A673 (cell line): ENCODE results near the gene PPP1R13B. TPM values are rescaled to one million over a fixed set of nuclear protein-coding genes. Genes with fewer than 3 reads are reported as not detected.

ENCODE experiments used
- BruUV-seq: library from RNA; stranded (reverse); fragments of 400-500 nt; replicated peaks from 2 replicates; lab custom pipeline; 2021; lab: Mats Ljungman, UMichigan
- CTCF ChIA-PET: fragments of 300-600 bp; sonication (Branson Sonifier 250); formaldehyde crosslinking; loops from one replicate; lab custom pipeline; 2022; ENCODE audit warnings: antibody characterized with exemption; lab: Charles Lee
- POLR2A ChIA-PET: fragments of 300-600 bp; sonication (Branson Sonifier 250); formaldehyde crosslinking; loops from one replicate; lab custom pipeline; 2022; ENCODE audit warnings: antibody characterized with exemption; ENCODE audit not compliant: low non-redundant PET; lab: Charles Lee
- DNase-seq: peaks from one replicate; pipeline ENCODE4 v3.0.0-alpha.2; 2015; ENCODE audit warnings: low spot score
- H3K27ac ChIP-seq: fragments of 200-600 bp; sonication (generic); 2 replicates; pipeline ENCODE4 v1.5.1; 2016; ENCODE audit warnings: mixed run types, low read depth, mild to moderate bottlenecking, mixed read lengths, antibody characterized with exemption, low read length; ENCODE audit not compliant: poor library complexity, severe bottlenecking
- H3K27me3 ChIP-seq: fragments of 200-600 bp; sonication (generic); replicated peaks from 2 replicates; pipeline ENCODE4 v1.6.1; 2017; ENCODE audit warnings: mixed run types, low read depth, mild to moderate bottlenecking, mixed read lengths, antibody characterized with exemption, low read length; ENCODE audit not compliant: insufficient read depth, poor library complexity
- H3K36me3 ChIP-seq: fragments of 200-600 bp; sonication (generic); 2 replicates; pipeline ENCODE4 v1.6.1; 2016; ENCODE audit warnings: mixed run types, mild to moderate bottlenecking, mixed read lengths, antibody characterized with exemption, low read length; ENCODE audit not compliant: insufficient read depth, poor library complexity, severe bottlenecking
- H3K4me1 ChIP-seq: fragments of 200-600 bp; sonication (generic); 2 replicates; pipeline ENCODE4 v1.6.1; 2017; ENCODE audit warnings: mixed run types, mild to moderate bottlenecking, mixed read lengths, antibody characterized with exemption, low read length; ENCODE audit not compliant: insufficient read depth, poor library complexity, severe bottlenecking
- H3K4me3 ChIP-seq: fragments of 200-600 bp; sonication (generic); 2 replicates; pipeline ENCODE4 v1.5.1; 2016; ENCODE audit warnings: low read depth, mixed run types, mild to moderate bottlenecking, mixed read lengths, low read length; ENCODE audit not compliant: poor library complexity, severe bottlenecking
- H3K9me3 ChIP-seq: fragments of 200-600 bp; sonication (generic); 2 replicates; pipeline ENCODE4 v1.6.1; 2016; ENCODE audit warnings: mixed run types, low read depth, mild to moderate bottlenecking, mixed read lengths, antibody characterized with exemption, low read length; ENCODE audit not compliant: poor library complexity, severe bottlenecking
- CTCF ChIP-seq: fragments of 300-800, 200-600 bp; sonication (generic); conservative IDR thresholded peaks from 2 replicates; pipeline ENCODE4 v1.5.1; 2017; ENCODE audit warnings: low read depth, mild to moderate bottlenecking, antibody characterized with exemption, low read length, moderate library complexity, mixed read lengths
- EZH2 ChIP-seq: fragments of 200-600 bp; sonication (generic); IDR thresholded peaks from 2 replicates; pipeline ENCODE4 v1.6.1; 2017; ENCODE audit warnings: borderline replicate concordance, low read depth, mild to moderate bottlenecking, mixed read lengths, antibody characterized with exemption, low read length; ENCODE audit not compliant: poor library complexity, severe bottlenecking
- intact Hi-C: fragments of 100-400 bp; cut with micrococcal nuclease; formaldehyde crosslinking; loops from one replicate; pipeline ENCODE4 v1.10.0; 2022; ENCODE audit not compliant: unreplicated experiment
- total RNA-seq: library from RNA; stranded (reverse); gene quantifications from 2 replicates; pipeline ENCODE4 v1.2.3, GENCODE V29; 2021

The PPP1R13B gene
- total RNA-seq, 1 experiment from 2014 or later: 4.8 TPM

GRCh38 chr14:103861413-103862392 lies 14.3 kb upstream of the PPP1R13B start:
- Histone ChIP-seq H3K27me3 (no peaks in the 10 kb centered on the region), H3K9me3 (no peaks in the 10 kb centered on the region), H3K4me1 (no peaks in the 10 kb centered on the region), H3K4me3 (no peak overlapping the region), H3K36me3 (no peaks in the 10 kb centered on the region), H3K27ac (no peak overlapping the region)
- intact Hi-C loops: no loop called here
- ChIA-PET CTCF (no interaction called here), POLR2A (interaction anchor here (0.6 kb wide), 1 partner anchor 489 kb away, joined by 3 read pairs; no protein-coding TSS in a partner anchor)
- no peak for DNase-seq
- no TSS peak for BruUV-seq
- TF ChIP-seq EZH2 (no peak), CTCF (no peak)

- TF ChIP-seq EZH2 (no peak), CTCF (no peak)
- no peak overlapping the region for H3K4me3 ChIP-seq
- H3K9me3 ChIP-seq: no peaks in the 10 kb centered on the region
- BruUV-seq: no TSS peak
- ChIA-PET POLR2A (no interaction called here), CTCF (interaction anchor here (0.6 kb wide), 1 partner anchor 1441 kb away, joined by 3 read pairs; the partner anchor contains the start of gene BRF1)
- no peak overlapping the region for H3K27ac ChIP-seq
- H3K36me3 ChIP-seq: no peaks in the 10 kb centered on the region
- intact Hi-C loops: no loop called here
- H3K4me1 ChIP-seq: peaks cover 8% of the 10 kb centered on the region
- DNase-seq: no peak
- no peaks in the 10 kb centered on the region for H3K27me3 ChIP-seq
Measured at GRCh38 chr14:103859416-103860202, 12.2 kb upstream of the PPP1R13B start.

GRCh38 chr14:103858063-103858781 lies 10.8 kb upstream of the PPP1R13B start:
- Histone ChIP-seq H3K36me3 (no peaks in the 10 kb centered on the region), H3K27me3 (no peaks in the 10 kb centered on the region), H3K27ac (no peak overlapping the region), H3K4me1 (peaks cover 8% of the 10 kb centered on the region), H3K4me3 (no peak overlapping the region), H3K9me3 (no peaks in the 10 kb centered on the region)
- intact Hi-C loops: no loop called here
- TF ChIP-seq EZH2: no peak
- TF ChIP-seq CTCF: no peak
- no TSS peak for BruUV-seq
- CTCF ChIA-PET: no interaction called here
- POLR2A ChIA-PET: no interaction called here
- no peak for DNase-seq
